ENCODE results near the gene INA.
"Not testable (repeated sequence)": the region's sequence is repeated elsewhere in the genome, so short reads cannot be mapped to it uniquely, and the experiment has no call there.

The INA gene

DNA sequence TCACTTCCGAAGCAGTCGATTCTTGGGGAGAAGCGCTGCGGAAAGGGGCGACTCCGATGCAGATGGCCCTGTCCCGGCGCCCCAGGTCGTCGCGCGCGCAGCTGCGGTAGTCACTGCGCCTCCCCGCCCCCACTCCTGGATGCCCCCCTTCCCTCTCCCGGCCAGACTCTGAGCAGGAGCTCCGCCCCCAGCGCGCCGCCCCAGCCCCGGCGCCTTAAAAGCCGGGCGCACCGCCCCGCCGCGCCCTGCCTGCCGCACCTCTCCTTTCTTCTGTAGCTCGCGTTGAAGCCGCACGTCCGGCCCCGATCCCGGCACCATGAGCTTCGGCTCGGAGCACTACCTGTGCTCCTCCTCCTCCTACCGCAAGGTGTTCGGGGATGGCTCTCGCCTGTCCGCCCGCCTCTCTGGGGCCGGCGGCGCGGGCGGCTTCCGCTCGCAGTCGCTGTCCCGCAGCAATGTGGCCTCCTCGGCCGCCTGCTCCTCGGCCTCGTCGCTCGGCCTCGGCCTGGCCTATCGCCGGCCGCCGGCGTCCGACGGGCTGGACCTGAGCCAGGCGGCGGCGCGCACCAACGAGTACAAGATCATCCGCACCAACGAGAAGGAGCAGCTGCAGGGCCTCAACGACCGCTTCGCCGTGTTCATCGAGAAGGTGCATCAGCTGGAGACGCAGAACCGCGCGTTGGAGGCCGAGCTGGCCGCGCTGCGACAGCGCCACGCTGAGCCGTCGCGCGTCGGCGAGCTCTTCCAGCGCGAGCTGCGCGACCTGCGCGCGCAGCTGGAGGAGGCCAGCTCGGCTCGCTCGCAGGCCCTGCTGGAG, at the start of gene INA:
TSS of gene INA (plus strand) at position 243 of the 817 bp plus-strand sequence. CDS start at position 317, 74 bp downstream.
- peak in 1 of 2 experiments; percentile 56 for DNase-seq

DNA sequence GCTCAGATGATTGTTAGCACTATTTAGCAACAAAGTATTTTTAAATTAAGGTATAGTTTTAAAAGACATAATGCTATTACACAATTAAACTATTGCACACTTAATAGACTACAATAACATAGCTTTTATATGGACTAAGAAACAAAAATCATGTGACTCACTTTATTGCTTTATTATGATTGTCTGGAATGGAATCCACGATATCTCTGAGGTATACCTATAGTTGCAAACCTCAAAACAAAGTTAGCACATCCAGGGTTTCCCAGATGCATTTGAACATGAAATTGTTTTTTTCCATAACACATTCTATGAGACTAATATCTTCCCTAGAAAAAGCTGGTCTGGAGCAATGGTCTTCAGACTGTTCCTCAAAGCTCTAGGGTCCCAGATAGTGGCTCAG, 49.5 kb upstream of the INA start:
- no peak for DNase-seq

DNA sequence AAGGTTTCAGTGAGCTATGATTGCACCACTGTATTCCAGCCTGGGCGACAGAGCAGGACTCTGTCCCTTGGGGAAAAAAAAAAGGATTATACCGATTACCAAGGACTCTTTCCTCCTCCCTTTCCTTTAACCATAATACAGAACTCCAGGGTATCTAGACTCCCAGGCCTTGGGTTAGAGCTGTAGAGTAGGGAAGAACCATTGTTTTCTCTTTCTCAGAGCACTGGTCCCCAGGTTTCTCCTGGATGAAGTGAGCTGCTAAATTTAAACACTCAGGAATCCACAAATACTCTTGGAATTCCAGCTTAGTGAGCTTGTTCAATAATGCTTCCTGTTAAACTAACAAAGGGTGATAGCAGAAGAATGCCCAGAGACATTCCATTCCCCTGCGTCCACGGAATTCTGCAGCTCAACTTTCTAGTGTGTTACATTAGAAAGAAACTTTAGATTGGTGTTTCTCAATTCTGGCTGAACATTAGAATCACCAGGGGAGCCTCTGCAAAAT, 45.8 kb upstream of the INA start:
- no peak for DNase-seq

DNA sequence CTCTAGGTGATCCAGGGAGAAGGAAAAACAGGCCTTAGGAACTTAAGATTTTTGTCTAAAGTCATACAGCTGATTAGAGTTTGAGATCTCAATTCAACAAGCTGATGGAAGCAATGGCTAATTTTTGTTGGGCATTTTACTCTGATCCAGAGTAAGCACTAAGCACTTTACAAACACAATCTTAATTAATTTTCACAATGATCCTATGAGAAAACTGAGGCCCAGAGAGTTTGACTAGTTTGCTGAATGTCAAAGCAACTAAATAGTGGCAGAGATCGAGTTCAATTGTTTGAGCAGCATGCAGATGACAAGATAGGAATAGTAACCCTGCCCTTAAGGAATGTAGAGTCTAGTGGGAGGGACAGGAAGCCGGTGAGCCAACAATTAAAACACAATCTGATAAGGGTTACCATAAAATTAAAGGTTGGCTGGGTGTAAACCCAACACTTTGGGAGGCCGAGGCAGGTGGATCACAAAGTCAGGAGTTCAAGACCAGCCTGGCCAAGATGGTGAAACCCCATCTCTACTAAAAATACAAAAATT, 44.7 kb upstream of the INA start:
- DNase-seq = no peak

DNA sequence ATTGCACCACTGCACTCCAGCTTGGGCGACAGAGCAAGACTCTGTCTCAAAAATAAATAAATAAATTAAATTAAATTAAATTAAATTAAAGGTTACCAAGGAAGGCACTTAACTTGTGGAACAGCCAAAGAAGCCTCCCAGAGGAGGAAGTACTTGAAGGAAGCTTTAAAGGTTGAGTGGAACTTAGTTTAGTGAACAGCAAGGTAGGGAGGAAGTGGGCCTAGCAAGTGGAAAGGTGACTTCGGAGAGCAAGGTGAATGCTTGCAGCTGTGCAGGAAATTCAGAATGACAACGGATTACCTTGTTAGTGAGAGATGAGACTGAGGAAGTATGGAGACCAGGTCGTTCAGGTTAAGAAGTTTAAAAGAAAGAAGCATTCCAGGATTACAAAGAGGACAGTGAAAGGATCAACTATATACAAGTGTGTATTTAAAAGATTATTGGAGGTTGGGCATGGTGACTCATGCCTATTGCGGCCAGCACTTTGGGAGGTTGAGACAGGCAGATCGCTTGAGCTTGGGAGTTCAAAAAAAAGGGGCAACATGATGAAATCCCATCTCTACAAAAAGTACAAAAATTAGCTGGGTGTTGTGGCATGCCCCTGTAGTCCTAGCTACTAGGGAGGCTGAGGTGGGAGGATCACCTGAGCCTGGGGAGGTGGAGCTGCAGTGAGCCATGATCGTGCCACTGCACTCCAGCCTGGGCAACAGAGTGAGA, 44.0 kb upstream of the INA start:
- DNase-seq = no peak

DNA sequence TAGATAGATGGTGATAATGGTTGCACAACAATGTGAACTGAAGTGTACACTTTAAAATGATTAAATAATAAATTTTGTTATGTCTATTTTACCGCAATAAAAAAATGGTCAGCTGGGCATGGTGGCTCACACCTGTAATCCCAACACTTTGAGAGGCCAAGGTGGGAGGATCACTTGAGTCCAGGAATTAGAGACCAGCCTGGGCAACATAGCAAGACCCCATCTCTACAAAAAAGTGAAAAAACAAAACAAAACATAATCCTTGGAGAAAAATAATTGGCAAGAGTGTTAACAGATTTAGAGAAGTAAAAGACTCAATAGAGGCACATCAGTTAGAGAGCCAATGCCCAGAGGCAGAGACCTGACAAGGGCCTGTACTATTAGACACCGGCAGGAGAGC, 41.2 kb upstream of the INA start:
- no peak for DNase-seq

DNA sequence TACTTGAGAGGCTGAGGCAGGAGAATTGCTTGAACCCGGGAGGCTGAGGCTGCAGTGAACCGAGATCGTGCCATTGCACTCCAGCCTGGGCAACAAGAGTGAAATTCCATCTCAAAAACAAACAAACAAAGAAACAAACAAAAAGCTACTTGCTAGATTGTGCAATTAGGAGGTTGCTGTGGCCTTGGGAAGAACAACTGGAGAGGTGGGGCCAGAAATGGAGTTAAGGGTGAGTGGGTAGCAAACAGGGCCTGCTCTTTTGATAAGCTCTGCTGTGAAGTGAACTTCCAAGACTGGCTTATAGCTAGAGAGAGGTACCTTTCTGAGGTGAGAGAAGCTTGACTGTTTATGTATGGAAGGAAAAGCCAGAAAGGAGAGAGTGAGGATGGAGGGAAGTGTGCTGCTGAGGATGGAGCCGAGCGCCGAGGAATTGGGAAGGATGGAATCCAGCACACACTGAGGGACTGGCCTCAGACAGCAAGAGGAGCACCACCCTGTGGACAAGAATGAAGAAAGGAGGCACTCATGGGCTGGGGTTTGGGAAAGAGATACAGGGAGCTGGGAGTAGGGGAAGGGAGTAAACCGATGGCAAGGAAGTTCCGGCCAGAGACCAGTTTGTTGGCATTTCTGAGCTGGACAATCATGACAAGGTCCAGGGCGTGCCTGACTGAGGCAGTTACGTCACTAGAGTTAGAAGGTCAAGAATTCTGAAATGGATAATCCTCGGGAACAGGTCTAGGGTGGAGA, 38.3 kb upstream of the INA start:
- DNase-seq = no peak

DNA sequence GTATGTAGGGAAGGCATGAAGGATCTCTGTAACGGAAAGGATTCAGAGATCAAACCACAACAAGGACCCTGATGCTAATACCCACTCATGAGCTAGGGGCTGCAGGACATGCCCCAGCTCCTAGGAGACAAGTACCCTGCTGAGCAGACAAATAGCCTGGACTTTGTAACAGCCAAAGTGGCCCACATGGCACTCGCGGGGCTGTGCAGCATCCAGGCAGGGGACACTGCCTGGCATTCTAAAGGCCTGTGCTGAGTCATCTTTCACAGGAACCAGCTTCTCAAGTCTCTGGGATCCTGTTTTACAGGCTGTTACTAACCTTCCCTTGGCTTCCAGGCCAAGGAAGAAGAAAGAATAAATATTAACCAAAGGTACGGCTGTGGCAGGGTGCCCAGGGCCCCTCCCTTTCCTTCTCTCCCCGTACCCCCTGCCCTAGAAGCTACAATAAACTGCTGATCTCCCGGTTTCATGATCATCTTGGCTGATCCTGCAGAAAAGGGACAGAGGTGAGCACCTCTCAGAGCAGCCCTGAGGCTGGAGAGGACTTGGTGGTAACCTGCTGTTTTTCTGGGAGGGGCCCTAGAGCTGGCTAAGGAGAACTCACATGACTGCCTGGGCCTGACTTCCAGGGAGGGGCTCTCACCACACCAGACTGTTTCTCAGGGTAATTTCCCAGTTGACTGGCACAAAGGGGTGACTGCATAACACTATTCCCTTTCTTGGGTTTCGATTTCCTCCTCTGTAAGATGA, 35.5 kb upstream of the INA start:
- no peak for DNase-seq

DNA sequence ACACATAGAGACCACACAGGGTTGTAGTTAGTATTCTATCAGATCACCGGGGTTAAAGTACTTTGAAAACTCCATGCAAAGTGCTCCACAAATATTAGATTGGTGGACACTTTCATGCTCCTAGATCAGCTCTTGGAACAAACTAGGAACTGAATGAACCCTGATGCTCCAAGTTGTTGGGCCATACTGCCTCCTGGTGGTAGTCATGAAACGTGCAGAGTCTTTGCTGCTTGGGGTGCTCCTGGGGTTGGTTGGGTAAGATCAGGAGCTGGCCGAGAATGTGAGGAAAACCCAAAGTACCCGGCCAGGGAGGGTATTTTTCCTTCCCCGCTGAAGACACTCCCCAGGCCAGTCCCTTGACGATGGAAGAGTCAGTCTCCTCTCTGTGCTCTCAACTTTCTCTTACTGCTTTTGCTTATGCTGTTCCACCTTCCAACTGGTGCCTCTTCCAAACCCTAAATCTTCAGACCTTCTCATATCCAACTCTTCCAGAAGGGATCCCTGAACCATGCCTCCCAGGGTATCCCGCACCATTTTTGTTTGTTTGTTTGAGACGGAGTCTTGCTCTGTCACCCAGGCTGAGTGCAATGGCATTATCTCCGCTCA, 32.2 kb upstream of the INA start:
- DNase-seq = peak in 1 of 2 experiments; percentile 37

DNA sequence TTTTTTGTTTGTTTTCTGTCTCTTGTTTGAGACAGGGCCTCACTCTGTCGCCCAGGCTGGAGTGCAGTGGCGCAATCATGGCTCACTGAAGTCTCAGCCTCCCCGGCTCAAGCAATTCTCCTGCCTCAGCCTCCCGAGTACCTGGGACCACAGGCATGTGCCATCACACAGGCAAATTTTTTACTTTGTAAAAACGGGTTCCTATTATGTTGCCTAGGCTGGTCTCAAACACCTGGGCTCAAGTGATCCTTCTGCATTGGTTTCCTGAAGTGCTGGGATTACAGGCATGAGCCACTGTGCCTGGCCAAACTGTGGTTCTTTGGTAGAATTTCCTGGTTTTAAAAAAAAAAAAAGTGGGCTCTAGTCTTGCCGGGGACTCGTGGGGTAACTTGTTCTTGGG, 31.4 kb upstream of the INA start, which contains the start of gene RPEL1:
TSS of gene RPEL1 (plus strand) at position 301 of the 400 bp plus-strand sequence. CDS start 110 bp downstream, outside the sequence.
- not testable (repeated sequence) for DNase-seq

DNA sequence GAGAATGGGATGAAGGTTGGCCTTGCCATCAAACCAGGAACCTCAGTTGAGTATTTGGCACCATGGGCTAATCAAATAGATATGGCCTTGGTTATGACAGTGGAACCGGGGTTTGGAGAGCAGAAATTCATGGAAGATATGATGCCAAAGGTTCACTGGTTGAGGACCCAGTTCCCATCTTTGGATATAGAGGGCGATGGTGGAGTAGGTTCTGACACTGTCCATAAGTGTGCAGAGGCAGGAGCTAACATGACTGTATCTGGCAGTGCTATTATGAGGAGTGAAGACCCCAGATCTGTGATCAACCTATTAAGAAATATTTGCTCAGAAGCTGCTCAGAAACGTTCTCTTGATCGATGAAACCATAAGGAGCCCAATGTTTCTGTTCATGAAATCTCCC, 30.6 kb upstream of the INA start:
- DNase-seq = no peak

DNA sequence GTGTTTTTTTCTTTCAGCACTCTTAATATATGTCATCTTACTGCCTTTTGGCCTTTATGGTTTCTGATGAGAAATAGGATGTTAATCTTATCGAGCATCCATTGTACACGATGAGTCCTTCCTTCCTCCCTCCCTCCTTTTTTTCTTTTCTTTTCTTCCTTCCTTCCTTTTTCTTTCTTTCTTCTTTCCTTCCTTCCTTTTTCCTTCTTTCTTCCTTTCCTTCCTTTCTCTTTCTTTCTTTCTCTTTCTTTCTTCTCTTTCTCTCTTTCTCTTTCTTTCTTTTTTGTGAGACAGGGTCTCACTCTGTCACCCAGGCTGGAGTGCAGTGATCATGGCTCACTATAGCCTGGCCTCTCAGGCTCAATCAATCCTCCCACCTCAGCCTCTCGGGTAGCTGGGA, 22.8 kb upstream of the INA start:
- no peak for DNase-seq

DNA sequence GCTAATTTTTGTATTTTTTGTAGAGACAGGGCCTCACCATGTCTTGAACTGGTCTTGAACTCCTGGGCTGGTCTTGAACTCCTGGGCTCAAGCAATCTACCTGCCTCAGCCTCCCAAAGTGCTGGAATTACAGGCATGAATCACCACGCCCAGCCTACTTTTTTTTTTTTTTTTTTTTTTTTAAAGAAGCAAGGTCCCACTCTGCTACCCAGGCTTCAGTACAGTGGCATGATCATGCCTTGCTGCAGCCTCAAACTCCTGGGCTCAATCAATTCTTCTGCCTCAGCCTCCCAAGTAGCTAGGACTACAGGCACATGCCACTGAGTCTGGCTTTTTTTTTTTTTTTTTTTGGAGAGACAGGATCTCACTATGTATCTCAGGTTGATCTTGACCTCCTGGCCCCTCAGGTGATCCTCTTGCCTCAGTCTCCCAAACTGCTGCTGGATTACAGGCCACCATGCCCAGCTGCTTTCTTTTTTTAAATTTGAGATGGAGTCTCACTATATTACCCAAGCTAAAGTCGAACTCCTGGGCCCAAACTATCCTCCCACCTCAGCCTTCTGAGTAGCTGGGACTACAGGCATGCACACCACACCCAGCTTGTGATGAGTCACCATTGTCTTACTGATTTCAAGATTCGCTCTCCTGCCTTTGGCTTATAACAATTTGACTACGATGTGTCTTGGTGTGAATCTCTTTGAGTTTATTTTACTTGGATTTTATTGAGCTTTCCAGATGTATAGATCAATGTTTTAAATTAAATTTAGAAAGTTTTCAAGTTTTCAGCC, 22.2 kb upstream of the INA start:
- no peak for DNase-seq

DNA sequence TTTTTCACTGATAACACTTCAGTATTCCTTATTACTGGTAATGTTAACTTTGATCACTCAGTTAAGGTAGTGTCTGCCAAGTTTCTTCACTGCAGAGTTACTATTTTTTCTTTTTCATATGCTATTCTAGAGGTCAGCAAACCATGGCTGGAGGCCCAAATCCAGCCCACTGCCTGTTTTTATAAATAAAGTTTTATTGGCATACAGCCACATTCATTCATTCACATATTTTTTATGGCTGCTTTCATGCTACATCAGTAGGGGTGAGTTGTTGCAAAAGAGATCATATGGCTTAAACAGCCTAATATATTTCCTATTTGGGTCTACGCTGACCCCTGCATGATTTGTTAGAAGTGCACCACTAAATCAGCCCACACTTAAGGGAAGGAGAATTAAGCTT, 20.3 kb upstream of the INA start:
- no peak for DNase-seq

DNA sequence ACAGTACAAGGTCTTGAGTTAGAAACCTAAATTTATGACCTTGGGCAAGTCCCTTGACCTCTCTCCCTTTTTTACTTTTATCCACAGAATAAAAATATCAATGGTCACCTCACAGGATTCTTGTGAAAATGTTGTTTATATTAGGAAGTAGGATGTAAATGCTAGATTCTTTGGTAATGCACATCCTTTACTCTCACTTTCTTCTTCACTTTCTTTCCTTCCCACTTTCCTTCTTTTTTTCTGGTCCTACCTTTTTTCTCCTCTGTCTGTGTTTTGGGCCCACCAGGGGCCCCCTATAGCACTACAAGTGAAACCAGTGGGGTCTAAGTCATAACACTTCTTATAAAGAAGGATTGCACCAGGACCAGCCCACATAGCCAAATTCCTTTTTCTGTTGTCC, 19.1 kb upstream of the INA start:
- DNase-seq = no peak

DNA sequence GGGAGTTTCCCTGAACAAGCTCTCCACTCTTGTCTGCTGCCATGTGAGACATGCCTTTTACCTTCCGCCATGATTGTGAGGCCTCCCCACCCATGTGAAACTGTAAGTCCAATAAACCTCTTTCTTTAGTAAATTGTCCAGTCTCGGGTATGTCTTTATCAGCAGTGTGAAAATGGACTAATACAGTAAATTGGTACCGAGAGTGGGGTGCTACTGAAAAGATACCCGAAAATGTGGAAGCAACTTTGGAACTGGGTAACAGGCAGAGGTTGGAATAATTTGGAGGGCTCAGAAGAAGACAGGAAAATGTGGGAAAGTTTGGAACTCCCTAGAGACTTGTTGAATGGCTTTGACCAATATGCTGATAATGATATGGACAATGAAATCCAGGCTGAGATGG, 18.0 kb upstream of the INA start:
- not testable (repeated sequence) for DNase-seq

DNA sequence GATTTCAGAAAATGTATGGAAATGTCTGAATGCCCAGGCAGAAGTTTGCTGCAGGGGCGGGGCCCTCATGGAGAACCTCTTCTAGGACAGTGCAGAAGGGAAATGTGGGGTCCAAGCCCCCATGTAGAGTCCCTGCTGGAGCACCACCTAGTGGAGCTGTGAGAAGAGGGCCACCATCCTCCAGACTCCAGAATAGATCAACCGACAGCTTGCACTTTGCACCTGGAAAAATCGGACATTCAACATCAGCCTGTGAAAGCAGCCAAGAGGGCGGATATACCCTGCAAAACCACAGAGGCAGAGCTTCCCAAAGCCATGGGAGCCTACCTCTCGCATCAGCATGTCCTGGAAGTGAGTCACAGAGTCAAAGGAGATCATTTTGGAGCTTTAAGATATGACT, 16.9 kb upstream of the INA start:
- no peak for DNase-seq

DNA sequence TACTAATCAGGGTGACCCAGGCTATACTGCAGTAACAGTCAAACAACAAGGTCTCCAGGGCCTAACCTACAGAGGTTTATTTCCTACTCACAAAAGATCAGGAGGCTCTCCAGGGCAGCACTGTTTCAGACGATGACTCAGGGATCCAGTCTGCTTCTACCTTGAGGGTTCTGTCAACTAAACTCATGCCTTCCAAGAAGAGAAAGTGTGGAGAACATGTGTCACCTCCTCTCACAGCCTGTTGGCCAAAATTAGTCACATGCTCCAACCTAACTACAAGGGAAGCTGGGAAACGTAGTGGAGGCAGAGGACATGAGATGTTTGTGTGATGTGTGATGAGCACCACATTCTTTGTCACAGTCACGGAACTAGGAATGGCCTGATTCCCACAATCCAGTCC, 14.7 kb upstream of the INA start:
- no peak for DNase-seq

DNA sequence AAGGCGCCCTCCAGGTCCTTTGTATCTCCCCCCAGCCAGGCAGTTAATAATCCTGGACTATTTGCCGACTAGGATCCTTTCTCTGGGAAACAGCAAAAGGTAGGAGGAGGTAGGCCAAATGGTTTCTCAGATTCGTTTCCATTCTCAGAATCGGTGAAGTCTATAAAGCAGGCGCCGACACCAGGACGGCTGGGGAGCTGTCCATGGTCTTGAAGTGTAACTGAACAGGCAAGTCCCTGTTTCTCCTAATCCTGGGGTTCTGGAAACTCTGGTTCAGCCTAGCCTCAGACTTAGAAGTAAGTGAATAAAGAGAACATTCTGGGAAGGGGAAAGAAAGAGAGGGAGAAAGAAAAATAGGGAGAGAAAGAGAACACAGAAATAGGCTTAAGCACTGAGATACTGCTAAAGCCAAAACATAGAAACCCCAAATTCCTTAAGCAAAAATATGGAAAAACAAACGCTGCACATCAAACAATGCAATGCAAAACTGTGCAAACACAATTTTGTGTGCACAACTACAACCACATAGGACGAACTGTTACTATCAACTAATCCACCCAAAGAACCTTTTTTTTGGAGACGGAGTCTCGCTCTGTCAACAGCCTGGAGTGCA, 11.1 kb upstream of the INA start:
- no peak for DNase-seq

DNA sequence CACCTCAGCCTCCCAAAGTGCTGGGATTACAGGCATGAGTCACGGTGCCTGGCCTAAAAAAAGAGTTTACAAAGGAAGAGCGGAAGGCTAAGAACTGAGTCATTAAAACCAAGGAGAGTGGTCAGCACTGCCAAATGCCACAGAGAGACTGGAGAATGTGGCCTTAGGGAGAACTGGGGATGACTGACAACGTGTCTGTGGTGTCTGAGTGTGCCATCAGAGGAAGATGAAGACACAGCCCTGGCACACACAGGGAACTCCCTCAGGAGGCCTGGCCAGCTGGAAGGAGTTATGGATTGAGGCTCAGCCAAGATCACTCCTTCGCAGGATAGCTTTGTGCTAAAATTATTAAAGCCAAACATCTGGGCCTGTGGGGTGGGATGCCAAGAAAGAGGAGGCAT, 3.9 kb upstream of the INA start:
- DNase-seq = no peak
